ENCODE data around the gene CEP128.

DNA sequence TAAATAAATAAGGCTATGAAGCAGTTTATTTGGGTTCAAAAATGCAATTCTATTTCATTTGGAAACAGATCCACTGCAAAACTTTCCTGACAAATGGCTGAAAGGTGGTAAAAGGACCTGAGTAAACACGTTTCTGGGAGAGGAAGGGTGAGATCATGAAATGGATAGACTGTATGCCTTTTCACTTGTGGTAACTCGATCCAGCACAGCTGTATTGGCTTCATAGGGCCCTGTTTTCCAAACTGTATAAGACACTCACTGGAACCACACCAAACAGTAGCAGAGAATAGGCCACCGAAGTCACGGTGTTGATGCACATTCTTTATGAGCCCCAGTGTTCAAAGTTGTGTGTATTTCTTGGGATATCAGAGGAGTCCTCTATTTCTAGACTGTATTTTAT lies 405.1 kb downstream of the CEP128 start:
- TF ChIP-seq EP300 (IDR thresholded peaks at IDR 0.05) (no peak), POLR2A (IDR thresholded peaks at IDR 0.05) (no peak)

All from gastroesophageal sphincter (tissue), 2 donors.